ENCODE measurements around the gene SACM1L.
"Not testable (repeated sequence)": the region's sequence is repeated elsewhere in the genome, so short reads cannot be mapped to it uniquely, and the experiment has no call there.

Gene SACM1L

DNA sequence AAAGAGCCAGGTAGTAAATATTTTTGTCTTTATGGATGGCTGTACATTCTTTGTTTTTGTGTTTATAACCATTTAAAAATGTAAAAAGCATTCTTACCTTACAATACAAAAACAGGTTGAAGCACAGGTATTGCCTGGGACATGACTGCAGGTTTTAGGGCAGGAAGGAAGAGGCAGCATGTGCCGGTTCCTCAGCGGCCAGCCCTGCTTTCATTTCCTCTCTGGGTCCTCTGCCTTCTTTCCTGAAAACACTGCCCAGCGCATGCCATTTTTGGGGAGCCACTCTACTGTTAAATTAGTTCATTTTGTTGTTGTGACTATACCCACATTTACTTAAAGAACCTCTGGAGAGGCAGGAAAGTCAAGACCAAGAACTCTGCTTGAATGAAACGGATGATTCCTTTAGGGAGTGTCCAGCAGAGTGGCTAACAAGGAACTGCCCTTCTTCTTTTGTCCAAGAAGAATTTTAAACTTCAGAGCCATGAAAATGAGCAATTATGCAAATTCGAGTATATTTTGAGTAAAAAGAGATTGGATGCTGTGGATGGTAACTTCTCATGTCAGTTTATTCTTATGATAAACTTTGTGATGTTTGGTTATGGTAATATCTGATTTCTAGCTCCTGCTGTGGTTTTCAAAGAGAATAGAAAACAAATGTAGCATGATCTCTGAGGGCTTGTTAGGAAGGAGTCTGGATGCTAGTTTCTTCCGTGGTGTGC, 52.7 kb downstream of the SACM1L start:
- ATAC-seq (no peak), DNase-seq (no peak)

- no peak for DNase-seq
- no peak for ATAC-seq
Measured at GRCh38 chr3:45742461-45743089, 53.4 kb downstream of the SACM1L start.

DNA sequence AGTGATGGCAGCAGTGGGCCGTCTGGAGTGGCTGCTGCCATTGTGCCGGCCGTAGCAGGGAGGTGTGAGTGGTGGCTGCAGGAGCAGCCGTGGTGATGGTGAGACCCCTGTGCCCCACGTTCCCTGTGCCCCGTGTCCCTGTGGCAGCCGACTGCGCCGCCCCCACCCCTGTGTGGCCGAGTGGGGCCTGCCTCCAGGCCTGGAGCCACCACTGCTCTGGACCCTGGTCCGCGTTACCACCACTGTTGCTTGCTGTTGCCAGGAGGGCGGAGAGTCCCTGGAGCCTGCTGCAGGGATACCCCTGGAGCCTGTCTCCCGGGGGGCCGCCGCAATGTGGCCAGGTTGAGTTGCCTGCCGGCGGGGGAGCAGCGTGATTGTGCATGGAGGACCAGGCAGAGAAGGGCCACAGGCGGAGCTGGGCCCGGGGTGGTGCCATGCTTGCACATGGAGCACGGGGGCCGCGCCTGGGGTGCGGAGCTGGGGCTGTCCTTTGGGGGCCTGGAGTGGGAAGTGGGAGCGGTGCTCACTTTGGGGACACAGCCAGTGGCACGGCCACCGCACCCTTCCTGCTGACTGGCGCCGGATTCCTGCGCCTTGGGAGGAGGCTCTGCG, 57.1 kb downstream of the SACM1L start:
- no peak for DNase-seq
- peak; percentile 12 for ATAC-seq

- ATAC-seq, result peak; percentile 26
- no peak for DNase-seq
Measured at GRCh38 chr3:45746777-45747622, 57.8 kb downstream of the SACM1L start.

- DNase-seq (no peak), ATAC-seq (no peak)
Measured at GRCh38 chr3:45748068-45748467, 58.9 kb downstream of the SACM1L start.

DNA sequence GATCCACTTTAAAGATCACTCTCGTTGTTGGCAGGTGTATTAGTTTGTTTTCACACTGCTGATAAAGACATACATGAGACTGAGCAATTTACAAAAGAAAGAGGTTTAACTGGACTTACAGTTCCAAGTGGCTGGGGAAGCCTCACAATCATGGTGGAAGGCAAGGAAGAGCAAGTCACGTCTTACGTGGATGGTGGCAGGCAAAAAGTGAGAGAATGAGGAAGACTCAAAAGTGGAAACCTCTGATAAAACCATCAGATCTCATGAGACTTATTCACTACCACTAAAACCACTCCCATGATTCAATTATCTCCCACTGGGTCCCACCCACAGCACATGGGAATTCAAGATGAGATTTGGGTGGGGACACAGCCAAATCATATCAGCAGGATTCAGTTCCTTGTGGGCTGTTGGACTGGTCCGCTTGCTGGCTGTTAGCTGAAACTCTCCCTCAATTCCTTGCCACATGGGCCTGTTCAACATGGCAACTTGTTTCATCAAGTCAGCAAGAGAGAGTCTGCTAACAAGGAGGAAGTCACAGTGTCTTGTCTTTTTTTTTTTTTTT, 59.9 kb downstream of the SACM1L start:
- not testable (repeated sequence) for ATAC-seq, DNase-seq

GRCh38 chr3:45749880-45750279, 60.7 kb downstream of the SACM1L start:
- ATAC-seq, result no peak
- no peak for DNase-seq

- DNase-seq (no peak), ATAC-seq (no peak)
Measured at GRCh38 chr3:45751537-45752242, 62.5 kb downstream of the SACM1L start.

DNA sequence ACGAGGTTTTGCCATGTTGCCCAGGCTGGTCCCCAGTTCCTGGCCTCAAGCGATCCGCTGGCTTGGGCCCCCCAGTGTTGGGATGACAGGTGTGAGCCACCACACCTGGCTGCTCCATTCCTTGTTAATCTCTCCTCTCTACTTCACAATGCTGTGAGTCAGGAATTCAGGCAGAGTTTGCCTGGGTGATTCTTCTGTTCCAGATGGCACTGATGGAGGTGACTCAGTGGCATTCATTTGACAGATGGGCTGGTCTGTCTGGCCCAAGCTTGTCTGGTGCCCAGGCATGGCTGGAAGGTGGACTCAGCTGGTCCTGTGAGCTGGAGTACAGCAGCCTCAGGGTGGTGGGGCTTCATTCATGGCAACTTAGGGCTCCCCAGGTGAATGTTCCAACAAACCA, 63.9 kb downstream of the SACM1L start:
- DNase-seq (no peak), ATAC-seq (no peak)

- no peak for ATAC-seq
- DNase-seq, result no peak
Measured at GRCh38 chr3:45754461-45754860, 65.3 kb downstream of the SACM1L start.

GRCh38 chr3:45756055-45756454, 66.9 kb downstream of the SACM1L start:
- ATAC-seq (no peak), DNase-seq (no peak)

DNA sequence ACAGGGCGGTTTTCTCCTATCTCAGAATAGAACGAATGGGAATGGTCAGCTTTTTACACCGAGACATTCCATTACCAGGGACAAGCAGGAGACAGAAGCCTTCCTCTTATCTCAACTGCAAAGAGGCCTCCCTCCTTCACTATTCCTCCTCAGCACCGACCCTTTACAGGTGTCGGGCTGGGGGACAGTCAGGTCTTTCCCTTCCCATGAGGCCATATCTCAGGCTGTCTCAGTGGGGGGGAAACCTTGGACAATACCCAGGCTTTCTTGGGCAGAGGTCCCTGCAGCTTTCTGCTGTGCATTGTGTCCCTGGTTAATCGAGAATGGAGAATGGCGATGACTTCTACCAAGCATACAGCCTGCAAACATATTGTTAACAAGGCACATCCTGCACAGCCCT, 67.9 kb downstream of the SACM1L start:
- not testable (repeated sequence) for DNase-seq, ATAC-seq

GRCh38 chr3:45758871-45759270, 69.7 kb downstream of the SACM1L start:
- no peak for DNase-seq
- ATAC-seq, result no peak

DNA sequence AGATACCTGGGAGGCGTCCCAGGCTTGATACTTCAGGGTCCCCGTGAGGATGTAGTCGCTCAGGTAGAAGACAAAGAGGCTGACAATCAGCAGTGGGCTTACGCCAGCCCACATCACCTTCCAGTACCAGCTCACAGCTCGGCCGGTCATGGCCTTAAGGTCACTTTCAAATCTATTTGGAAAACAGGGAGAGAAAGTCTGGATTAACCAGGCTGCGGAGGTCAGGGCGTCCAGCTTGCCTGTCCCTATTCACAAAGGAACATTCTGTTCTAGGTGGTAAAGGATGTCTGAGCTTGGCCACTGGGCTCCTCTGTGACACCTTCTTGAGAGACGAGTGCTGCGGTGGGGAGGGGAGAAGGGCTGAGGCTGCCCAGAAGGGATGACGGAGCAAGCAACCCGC, 70.7 kb downstream of the SACM1L start:
- DNase-seq, result no peak
- no peak for ATAC-seq

- peak; percentile 48 for DNase-seq
Measured at GRCh38 chr3:45760878-45761711, 71.9 kb downstream of the SACM1L start.

DNA sequence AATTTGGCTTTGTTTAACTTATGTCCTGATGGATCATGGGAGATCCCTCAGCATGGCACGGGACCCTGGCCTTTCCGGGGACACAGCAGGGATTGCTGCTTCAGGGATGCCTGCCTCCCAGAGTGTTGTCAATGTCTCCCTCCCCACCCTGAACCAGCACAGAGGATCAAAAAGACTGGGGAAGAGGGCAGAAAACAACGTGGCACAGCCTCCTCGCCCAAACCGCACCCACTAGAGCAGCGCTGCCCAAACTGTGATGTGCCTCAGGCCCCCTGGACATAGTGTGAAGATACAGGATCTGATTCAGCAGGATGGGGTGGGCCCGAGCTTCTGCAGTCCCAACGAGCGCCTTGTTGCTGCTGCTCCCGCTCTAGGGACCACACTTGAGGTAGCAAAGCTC, 72.6 kb downstream of the SACM1L start:
- DNase-seq (no peak), ATAC-seq (no peak)

More at GRCh38 chr3:45760878-45761711, 71.9 kb downstream of the SACM1L start:
- ATAC-seq, result peak; percentile 59

DNA sequence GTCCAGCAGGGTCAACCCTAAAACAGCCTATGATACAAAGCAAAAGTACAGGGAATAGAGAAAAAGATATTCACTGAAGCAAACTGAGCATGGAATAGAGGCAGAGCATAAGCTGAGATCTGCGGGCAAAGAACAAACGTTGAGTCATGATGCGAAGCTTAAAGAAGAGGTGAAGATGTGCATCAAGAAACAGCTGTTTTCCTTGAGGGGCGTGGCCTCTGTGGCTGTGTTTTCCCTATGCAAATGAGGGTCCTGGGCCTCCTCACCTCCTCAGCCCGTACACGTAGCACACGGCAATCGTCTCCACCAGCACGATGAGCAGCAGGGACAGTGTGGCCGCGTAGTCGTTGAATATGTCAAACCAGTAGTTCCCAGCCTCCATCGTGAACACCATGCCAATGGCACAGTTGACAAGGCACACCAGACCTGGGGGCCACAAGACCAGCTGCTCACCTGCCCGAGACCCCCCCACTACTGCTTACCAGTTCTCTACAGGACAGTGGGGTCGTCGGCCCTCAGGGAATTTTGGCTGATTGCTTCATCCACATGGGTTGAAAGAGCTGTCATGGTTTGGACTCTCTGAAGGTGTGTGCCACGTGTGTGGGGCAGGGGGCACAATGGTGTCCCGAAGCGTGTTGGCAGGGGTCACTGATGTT, 73.6 kb downstream of the SACM1L start:
- ATAC-seq (no peak), DNase-seq (no peak)

- ATAC-seq (no peak), DNase-seq (no peak)
Measured at GRCh38 chr3:45763303-45763675, 74.1 kb downstream of the SACM1L start.

DNA sequence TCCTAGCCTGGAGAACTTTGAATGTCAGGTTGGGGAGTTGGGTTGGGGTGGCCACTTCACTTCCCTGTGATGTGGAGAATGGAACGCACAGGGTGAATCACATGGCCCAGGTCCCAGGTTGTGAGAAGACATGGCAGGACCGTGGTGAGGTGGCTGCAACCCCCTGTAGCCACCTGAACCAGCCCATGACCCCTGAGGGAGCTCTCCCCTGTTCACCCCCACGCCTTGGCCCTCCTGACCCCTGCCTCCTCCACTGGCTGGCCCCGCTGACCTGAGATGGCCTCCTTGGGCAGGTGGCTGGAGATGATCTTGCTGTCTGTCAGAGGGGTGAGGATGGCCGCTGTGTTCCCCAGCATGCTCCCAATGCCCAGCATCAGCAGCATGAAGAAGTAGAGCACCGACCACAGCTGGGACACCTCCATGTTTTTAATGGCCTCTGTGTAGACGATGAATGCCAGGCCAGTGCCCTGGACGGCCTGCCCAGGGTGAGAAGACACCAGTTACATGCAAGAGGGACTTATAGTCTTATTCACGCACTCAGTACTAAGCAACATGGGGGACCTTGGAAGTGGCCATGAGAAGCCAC, 76.2 kb downstream of the SACM1L start:
- ATAC-seq (no peak), DNase-seq (no peak)

DNA sequence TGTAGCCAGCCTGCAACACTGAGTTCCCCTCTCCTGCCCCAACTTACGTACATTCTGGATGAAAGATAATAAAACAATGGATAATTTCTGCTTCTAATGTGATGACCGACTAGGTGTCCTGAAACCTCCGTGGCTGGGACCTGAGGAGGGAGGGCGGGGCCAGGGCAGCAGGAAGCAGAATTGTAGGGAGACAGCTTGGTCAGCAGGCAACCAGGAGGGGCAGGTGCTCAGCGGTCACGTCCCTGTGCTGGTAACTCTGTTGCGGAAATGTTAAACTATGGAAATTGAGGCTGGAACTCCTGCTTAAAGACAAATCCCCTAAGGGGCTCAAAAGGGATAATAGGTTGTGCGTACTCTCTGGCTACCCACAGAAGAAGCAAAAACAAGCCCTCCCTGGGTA, 76.8 kb downstream of the SACM1L start:
- no peak for DNase-seq
- no peak for ATAC-seq
